Stimulated activated CD4-positive, alpha-beta T cell treated with anti-CD3 and anti-CD28 coated beads, Interleukin-15, amount 100 ng/mL, for 48 hours (primary cell): ENCODE results near the gene SNAP91.
"Not testable (repeated sequence)": the region's sequence is repeated elsewhere in the genome, so short reads cannot be mapped to it uniquely, and the experiment has no call there.

Source experiments
- DNase-seq, 2 donors: peaks; one replicate each; pipeline ENCODE4 v3.0.0-alpha.2; 2020; ENCODE audit warnings: low read depth in 2 of 2

Gene SNAP91, protein sequence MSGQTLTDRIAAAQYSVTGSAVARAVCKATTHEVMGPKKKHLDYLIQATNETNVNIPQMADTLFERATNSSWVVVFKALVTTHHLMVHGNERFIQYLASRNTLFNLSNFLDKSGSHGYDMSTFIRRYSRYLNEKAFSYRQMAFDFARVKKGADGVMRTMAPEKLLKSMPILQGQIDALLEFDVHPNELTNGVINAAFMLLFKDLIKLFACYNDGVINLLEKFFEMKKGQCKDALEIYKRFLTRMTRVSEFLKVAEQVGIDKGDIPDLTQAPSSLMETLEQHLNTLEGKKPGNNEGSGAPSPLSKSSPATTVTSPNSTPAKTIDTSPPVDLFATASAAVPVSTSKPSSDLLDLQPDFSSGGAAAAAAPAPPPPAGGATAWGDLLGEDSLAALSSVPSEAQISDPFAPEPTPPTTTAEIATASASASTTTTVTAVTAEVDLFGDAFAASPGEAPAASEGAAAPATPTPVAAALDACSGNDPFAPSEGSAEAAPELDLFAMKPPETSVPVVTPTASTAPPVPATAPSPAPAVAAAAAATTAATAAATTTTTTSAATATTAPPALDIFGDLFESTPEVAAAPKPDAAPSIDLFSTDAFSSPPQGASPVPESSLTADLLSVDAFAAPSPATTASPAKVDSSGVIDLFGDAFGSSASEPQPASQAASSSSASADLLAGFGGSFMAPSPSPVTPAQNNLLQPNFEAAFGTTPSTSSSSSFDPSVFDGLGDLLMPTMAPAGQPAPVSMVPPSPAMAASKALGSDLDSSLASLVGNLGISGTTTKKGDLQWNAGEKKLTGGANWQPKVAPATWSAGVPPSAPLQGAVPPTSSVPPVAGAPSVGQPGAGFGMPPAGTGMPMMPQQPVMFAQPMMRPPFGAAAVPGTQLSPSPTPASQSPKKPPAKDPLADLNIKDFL

DNA sequence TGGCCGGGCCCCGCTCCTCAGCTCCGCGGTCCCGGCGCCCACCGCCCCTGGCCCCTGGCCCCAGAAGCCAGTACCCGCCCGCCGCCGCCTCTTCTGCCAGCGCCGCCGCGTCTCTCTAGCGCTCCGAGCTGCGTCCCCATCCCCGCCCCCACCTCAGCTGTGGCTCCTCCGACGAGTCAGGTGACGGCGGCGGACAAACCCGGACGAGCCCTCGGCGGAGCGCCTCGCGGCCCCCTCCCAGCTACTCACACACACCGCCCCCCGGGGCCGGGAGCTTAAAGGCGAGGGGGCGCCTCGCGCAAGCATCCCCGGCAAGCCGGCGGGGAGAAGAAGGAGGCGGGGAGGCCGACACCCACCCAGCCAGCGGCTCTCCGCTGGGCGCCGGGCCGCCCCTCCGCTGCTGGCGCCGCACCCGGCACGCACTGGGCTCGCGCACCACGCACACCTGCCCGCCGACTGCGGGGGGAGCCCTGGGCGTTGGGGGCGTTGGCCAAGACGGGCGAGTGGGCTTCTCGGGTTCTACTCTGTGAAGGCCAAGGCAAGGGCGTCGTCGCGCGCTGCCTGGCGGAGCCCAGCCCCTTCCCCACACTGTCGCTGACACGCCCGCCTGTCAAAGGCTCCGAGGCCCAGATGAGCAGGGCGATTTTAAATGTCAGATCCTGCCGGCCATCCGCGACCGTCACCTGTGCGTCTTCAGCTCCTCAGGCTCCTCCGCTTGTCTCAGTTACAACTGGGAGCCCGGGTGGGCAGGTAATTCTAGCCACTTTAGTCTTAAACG is at the start of gene SNAP91:
Gene SNAP91 (minus strand): TSS at position 132 of the 778 bp plus-strand sequence. CDS start 1,174 bp downstream, outside the sequence.
- DNase-seq, result no peak

DNA sequence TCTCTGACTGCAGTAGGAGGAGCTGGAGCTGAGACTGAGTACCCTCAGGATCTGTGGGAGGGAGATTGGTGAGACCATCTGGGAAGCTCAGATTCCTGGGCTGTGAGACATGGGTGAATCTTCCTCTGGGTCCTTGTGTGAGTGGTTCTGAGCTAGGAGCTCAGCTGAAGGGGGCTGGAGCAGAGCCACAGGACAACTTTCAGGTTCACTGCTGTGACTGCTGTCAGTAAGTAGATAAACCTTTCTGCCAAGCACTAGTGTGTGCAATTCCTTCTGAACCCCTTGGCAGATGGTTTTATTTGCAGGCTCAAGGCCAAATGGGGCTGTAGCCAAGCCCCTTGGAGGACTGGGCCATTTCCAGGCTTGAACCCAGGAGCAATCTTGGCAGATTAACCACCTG is 49.6 kb upstream of the SNAP91 start:
- no peak for DNase-seq

DNA sequence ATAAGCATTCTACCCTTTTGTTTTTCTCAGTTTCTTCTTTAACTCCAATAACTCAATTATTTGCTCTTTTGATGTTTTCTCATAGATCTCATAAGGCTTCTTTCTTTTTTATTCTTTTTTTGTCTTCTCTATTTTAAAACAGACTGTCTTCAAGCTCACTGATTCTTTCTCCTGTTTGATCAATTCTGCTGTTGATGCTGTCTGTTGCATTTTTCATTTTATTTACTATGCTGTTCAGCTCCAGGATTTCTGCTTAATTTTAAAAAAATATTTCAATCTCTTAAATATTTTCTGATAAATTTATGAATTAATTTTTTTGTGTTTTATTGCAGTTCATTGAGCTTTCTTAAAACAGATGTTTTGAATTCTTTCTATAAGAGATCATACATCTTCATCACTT is 48.1 kb upstream of the SNAP91 start:
- no peak for DNase-seq

DNA sequence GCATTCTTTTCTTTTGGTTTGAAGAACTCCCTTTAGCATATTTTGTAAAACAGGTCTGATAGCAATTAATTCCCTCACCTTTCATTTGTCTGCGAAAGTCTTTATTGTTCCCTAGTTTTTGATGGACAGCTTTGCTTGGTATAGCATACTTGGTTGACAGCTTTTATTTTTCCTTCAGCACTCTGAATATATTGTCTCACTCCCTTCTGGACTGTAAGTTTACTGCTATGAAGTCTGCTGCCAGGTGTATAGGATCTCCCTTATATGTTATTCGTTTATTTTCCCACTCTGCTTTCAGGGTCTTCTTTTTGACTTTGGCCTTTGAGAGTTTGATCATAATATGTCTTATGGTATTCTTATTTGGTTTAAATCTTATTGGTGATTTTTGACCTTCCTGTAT is 47.7 kb upstream of the SNAP91 start:
- DNase-seq, result no peak

DNA sequence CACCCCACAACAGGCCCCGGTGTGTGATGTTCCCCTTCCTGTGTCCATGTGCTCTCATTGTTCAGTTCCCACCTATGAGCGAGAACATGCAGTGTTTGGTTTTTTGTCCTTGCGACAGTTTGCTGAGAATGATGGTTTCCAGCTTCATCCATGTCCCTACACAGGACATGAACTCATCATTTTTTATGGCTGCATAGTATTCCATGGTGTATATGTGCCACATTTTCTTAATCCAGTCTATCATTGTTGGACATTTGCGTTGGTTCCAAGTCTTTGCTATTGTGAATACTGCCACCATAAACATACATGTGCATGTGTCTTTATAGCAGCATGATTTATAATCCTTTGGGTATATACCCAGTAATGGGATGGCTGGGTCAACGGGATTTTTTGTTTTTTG is 43.5 kb upstream of the SNAP91 start:
- DNase-seq, result not testable (repeated sequence)

DNA sequence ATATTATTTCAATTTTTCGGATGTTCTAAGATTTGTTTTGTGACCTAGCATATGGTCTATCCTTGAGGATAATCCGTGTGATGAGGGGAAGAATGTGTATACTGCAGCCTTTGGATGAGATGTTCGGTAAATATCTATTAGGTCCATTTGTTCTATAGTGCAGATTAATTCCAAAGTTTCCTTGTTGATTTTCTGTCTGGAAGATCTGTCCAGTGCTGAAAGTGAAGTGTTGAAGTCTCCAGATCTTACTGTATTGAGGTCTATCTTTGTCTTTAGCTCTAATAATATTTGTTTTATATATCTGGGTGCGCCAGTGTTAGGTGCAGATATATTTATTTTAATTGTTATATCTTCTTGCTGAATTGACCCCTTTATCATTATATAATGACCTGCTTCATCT is 32.2 kb upstream of the SNAP91 start:
- no peak for DNase-seq

DNA sequence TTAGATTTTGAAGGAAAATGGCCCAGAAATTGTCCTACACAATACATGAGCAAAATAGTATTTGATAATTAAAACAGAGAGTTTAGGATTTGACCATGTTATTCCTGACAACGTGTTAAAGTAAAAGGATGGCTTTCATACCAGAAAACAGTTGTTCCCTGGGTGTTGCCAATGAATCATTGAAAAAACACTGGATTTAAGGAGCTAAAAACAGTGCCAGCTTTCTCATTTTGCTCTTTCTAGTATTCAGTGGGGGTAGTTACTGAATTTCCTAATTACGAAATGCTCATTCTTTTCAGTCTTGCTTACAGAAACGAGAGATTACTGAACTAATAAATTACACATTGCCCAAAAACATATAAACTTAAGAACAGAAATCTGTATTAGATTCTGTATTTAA is 26.6 kb upstream of the SNAP91 start:
- DNase-seq, result no peak

DNA sequence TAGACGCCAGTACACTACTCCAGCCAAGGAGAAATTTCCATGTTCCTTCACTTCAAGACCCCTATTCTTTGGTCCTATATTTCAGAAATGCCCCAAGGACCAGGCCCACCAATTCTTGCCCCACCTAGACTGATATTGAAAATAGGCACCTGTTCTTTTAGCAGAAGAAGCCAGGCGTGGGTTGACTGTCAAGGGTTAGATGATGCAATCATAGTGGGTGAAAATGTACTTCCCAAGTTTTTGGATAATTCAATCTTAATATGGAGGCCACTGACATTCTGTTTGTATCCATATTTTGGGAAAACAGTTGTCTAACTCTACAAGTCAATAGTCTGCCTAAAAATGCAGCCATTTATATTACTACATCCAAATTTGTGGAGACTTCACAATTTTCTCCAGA is 21.0 kb upstream of the SNAP91 start:
- DNase-seq, result no peak

DNA sequence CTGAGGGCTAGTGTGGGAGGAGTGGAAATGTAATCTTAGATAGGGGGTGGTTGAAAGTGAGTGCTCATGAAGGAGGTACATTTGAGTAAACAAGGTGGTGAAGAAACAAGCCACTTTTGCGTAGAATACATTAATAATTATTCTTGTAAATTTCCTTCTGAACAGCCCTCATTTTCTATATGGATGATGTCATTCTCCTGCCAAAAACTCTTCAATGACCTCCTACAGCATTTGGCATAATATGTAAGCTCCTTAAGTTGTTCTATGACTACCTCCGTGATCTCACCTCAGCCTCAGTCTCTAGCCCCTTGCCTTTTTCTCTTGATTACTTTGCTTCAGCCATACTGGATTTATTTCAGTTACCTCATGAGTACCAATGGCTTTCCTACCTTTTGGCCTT is 14.0 kb upstream of the SNAP91 start:
- no peak for DNase-seq

DNA sequence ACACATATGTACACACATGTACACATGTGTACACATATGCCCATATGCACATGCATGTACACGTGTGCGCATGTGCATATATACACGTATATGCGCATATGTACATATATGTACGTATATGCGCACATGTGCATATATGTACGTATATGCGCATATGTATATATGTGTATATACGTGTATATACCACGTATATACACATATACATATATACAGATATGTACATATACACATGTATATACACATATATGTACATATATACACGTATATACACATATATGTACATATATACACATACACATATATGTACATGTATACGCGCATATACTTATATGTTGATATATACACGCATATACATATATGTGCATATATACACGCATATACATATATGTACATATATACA is 8.9 kb upstream of the SNAP91 start:
- DNase-seq, result no peak

DNA sequence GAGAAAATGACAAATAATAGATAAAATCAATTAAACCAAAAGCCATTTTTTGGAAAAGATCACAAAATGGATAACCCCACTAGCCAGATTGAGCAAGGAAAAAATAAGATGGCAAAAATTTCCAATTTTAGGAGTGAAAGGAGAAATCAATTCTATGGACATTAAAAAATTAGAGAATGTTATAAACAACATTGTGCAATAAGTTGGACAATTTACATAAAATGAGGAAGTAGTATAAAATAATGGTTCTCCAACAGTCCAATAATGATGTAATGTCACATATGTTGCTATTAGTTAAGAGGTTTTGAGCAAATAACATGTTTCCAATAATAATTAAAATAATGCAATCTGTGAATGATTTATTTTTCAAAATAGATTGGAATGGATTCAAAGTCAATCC is 3.1 kb upstream of the SNAP91 start:
- no peak for DNase-seq

DNA sequence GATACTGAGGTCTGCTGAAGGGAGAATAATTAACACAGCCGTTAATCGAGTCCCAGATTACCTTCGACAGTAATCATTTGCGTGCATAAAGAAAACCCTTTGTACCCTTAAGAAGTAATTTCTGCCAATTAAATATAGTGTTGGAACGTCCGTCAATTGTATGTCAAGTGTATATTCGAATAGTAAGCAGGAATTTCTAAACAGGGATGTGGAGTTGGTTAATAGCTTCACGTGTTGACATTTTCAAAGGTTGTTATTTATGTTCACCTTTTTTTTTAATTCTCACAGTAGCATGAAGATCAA is 798 bp upstream of the SNAP91 start:
- DNase-seq, result no peak

DNA sequence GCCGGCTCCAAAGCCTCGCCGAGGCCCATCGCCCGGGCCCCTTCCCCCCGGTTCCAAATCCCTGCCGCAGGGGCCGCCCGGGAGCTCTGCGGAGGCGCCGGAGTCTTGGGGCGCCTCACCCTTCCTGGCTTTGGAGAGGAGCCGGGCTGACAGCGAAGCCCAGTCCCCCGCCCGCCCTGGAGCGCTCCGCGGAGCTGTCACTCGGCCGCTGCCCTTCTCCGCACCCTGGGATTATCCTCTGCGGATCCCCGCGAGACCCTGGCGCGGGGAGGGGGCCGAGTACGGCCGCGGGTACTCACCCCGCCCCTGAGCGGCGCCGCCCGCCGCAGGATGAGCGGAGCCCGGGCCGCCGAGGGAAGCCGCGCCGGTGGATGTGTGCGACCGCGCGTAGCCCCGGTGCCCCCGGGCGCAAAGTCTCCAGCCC is 343 bp downstream of the SNAP91 start:
- DNase-seq, result no peak

DNA sequence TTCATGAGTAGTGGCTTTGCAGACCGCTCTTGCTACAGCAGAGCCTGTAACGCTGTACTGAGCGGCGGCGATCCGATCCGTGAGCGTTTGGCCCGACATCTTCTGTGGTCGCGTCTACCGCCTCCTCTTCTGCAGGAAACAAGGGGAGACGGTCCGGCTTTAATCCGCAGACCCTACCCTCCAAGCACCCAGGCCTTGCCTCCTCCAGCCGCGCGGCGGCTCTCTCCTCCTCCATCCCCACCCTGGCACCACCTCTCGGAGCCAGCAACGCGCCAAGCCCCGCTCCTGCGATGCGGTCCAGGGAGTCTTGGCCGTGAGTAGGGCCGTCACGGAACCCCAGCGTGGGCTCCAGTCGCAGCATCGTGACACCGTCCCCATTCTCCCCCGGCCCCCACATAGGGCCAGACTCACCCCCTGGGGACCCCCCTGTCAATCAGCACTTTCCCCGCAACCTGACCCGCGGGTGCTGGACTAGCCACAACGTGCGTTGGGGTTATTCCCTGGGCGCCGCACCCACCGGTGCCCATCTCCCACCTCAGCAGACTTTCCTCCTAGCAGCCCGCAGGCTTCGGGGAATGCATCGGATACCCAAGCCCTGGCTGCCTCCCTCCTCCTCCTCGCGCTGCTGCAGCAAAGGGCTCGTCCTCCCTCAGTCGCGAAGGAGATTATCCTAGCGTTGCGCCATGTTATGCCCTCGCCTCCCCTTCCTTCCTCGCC is 914 bp downstream of the SNAP91 start:
- DNase-seq, result no peak

DNA sequence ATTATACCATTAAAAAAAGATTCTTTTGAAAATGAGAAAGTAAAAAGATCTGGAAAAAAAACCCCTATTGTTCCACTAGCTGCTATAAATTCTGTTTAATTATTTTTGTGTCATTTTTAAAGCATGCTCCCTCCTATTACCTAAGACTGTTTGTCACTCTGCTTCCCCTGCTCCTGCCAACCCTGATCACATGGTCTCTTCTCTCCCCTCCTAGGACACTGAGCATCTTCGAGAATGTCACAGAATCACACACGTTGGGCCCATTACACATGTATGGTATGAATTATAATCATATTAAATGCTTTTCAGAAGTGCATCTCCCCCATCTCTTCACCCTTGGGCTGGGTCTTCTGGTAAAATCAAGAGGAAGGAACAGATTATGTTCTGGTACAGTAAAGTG is 6.2 kb downstream of the SNAP91 start:
- no peak for DNase-seq

DNA sequence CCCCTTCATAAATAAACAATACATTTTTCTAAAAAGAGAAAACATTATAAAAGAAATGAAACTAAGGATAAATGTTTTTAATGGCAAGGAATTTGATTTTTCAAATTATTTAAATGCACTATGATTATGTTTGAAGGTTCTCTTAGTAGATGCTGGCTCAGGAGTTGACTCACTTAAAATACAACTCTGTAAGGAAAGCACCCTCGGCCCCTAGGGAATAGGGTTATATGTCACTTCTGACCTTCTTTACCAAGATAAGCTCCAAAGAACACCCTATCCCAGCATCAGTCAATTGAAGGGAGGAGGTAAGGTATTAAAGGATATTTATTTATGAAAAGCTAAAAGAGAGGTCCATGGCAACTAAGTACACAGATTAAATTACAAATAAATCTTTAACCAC is 6.8 kb downstream of the SNAP91 start:
- DNase-seq, result no peak

DNA sequence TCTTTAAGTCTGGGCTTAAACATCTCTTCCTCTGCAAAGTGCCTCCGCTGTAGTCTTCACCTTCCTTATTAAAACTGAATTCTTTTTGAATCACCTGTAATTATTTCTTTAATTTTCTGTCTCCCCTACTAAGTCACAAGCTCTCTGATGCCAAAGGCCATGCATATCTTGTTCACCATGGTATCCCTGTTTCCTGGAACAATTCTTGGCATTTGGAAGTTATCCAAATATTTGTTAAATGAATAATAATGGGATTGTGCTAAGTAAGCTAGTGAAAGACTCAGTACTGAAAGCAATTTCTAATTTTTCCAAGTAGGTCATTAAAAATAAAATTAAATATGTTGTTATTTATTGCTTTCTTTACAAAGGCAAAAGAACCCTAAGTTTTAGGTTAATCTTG is 12.2 kb downstream of the SNAP91 start:
- no peak for DNase-seq

DNA sequence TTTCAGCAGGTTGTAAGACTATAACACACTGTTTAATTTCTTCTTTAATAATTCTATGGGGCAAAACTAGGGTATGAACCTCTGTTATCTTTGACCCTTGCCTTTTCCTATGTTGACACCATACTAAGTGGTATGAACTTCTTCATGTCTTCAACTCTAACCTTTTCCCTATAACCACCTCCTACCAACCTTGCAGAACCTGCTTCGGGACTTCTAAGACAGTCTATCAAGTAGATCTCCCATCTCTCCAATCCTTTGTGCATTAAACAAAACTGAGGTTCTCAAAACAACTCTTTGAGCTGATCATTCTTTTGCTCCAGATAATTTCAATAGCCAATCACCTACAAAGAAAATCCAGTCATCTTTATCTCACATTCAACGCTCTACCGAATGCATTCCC is 23.4 kb downstream of the SNAP91 start:
- no peak for DNase-seq

DNA sequence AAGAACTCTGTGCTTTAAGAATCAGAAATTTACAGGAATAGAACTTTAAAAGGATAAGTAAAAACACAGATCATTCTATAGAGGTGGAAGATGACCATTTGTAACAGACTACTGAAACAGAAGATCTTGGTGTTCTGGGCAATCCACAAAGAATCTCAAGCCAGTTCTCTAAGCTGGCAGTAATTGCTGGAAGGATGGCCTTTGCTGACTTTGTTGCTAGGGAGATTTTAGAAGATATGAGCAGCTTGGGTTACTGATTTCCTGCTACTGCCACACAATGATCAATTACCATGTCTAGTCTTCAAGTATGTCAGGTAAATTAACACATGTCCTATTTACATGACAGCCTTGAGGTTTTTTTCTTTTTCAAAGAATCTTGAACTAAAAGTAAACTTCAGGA is 31.1 kb downstream of the SNAP91 start:
- DNase-seq, result no peak

DNA sequence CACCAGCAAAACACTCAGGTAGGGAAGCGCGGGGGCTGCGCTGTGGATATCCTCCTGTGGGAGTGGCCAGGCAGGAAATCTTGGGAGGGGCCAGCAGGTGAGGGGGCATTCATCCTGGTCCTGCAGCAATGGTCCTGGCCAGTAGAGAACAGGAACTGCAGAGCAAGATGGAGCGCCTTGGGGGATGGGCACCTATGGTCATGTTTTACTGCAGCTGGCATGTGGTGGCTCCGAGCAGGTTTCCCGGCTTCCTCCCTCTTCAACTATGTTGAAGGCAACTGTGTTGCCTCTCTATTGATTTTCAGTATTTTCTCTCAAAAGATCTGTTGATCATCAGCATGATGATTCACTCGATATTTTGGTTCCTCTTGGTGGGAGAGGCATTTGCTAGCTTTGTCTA is 70.9 kb downstream of the SNAP91 start:
- DNase-seq, result no peak

DNA sequence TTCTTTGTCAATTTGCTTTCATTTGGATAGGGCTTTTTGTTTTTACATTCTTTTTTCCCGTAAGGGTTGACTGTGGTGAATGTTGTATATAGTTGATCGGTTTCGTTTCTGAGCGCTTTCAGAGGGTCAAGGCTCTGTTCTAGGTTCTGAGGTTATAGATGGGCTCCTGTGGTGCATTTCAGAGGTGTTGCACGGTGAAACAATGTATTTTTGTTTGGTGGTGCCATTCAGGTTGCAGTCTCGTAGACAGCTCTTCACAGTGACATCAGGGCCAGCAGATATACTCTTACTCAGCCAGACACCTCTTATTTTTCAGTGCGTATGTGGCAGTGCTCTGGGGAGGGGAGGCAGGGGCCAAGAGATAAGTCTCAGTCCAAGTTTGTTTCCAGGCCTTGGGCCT is 72.1 kb downstream of the SNAP91 start:
- DNase-seq, result no peak

DNA sequence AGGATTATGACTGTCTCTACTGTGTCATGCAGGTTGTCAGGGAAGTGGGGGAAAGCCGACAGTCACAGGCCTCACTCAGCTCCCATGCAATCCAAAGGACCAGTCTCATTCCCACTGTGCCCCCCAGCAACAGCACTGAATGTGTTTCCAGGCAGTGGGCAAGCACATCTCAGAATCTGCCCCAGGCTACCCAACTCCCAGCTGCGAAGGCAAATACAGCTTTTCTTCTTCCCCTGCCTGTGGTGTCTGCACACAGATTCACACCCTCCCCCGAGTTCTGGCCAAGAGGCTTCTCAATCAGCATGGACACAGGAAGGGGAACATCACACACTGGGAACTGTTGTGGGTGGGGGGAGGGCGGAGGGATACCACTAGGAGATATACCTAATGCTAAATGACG is 75.3 kb downstream of the SNAP91 start:
- DNase-seq, result no peak
